Measurements from ENCODE around the gene ABI1. TPM values are rescaled to one million over a fixed set of nuclear protein-coding genes. Genes with fewer than 3 reads are reported as not detected.
A peak's percentile ranks its signal among the peaks of the same experiment; 100 is the strongest.
"Not testable (repeated sequence)": the region's sequence is repeated elsewhere in the genome, so short reads cannot be mapped to it uniquely, and the experiment has no call there.

ABI1 gene
- polyA plus RNA-seq, 2 of the 4 experiments (the other 2 are of a cell fraction) = 35.8 to 67.6 TPM

GRCh38 chr10:26857991-26858706 lies 2.6 kb downstream of the ABI1 start:
- peak overlapping the region; percentile 82 for H3K4me2 ChIP-seq
- TF ChIP-seq SMC3 (IDR thresholded peaks at IDR 0.05) (no peak), CHD4 (IDR thresholded peaks at IDR 0.05; ENCODE audit: borderline replicate concordance) (no peak), KDM1A (IDR thresholded peaks at IDR 0.05; ENCODE audit: low read depth) (no peak), HOXA7 (CRISPR knock-in tag; IDR thresholded peaks at IDR 0.05) (no peak), CBX2 (IDR thresholded peaks at IDR 0.05; ENCODE audit: borderline replicate concordance, low read depth) (no peak), MAFK (IDR thresholded peaks at IDR 0.05; ENCODE audit: partially characterized antibody) (no peak), SREBF2 (IDR thresholded peaks at IDR 0.05) (no peak), EP300 (IDR thresholded peaks at IDR 0.05) (no peak), POLR2AphosphoS2 (conservative IDR thresholded peaks at IDR 0.05; ENCODE audit: low read length) (no peak), ZC3H11A (IDR thresholded peaks at IDR 0.05) (no peak), RARB (CRISPR knock-in tag; IDR thresholded peaks at IDR 0.05) (no peak), TP53 (CRISPR knock-in tag; IDR thresholded peaks at IDR 0.05) (no peak), EHMT2 (IDR thresholded peaks at IDR 0.05; ENCODE audit: low read depth) (no peak), POLR2A (IDR thresholded peaks at IDR 0.05; ENCODE audit: low read length) (no peak), HEYL (CRISPR knock-in tag; IDR thresholded peaks at IDR 0.05) (no peak), FOXS1 (CRISPR knock-in tag; IDR thresholded peaks at IDR 0.05) (no peak)
- TF ChIP-seq, protein P1, sequence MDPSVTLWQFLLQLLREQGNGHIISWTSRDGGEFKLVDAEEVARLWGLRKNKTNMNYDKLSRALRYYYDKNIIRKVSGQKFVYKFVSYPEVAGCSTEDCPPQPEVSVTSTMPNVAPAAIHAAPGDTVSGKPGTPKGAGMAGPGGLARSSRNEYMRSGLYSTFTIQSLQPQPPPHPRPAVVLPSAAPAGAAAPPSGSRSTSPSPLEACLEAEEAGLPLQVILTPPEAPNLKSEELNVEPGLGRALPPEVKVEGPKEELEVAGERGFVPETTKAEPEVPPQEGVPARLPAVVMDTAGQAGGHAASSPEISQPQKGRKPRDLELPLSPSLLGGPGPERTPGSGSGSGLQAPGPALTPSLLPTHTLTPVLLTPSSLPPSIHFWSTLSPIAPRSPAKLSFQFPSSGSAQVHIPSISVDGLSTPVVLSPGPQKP (IDR thresholded peaks at IDR 0.05; ENCODE audit: low read depth, low read length) = no peak
- no peaks in the 10 kb centered on the region for H3K9me3 ChIP-seq
- peaks cover 33% of the 10 kb centered on the region for H3K4me1 ChIP-seq
- CTCF ChIA-PET = interaction anchor here (1.0 kb wide), 2 partner anchors 17 to 132 kb away, joined by 3 to 4 read pairs; no protein-coding TSS in a partner anchor
- ATAC-seq (no peak), DNase-seq (ENCODE audit: low read depth in 1 of 2, low spot score in 1 of 2) (no peak), FAIRE-seq (no peak)
- H3K4me3 ChIP-seq = no peak overlapping the region
- 55% methylated on average over 7 of the region's 7 CpGs for WGBS (ENCODE audit: missing lambda C conversion rate)
- H3K27ac ChIP-seq = no peak overlapping the region; a peak in 1 of 6 replicates
- POLR2A ChIA-PET = no interaction called here

GRCh38 chr10:26857553-26857952 lies 3.2 kb downstream of the ABI1 start:
- ATAC-seq; H3K27ac ChIP-seq; POLR2A ChIA-PET; H3K9me3 ChIP-seq; H3K4me3 ChIP-seq; FAIRE-seq; DNase-seq (ENCODE audit: low read depth in 1 of 2, low spot score in 1 of 2): not testable (repeated sequence)
- Histone ChIP-seq H3K4me2 (peak overlapping the region; percentile 82), H3K4me1 (peaks cover 33% of the 10 kb centered on the region)
- CTCF ChIA-PET = interaction anchor here (0.7 to 1.0 kb wide), 3 partner anchors 17 to 168 kb away, joined by 3 to 4 read pairs (median 3); no protein-coding TSS in a partner anchor

- DNase-seq (ENCODE audit: low read depth in 1 of 2, low spot score in 1 of 2) (no peak), FAIRE-seq (no peak), ATAC-seq (no peak)
- Histone ChIP-seq H3K4me1 (peaks cover 33% of the 10 kb centered on the region), H3K27ac (no peak overlapping the region), H3K4me3 (no peak overlapping the region), H3K9me3 (no peaks in the 10 kb centered on the region), H3K4me2 (peak overlapping the region; percentile 11; the same call in 2 of the 3 replicates)
- ChIA-PET POLR2A (no interaction called here), CTCF (interaction anchor here (1.7 kb wide), 1 partner anchor 129 kb away, joined by 5 read pairs; no protein-coding TSS in a partner anchor)
- 79% methylated on average over 3 of the region's 3 CpGs for WGBS (ENCODE audit: missing lambda C conversion rate)
- TF ChIP-seq POLR2AphosphoS2 (conservative IDR thresholded peaks at IDR 0.05; ENCODE audit: low read length) = no peak
- no peak for TF ChIP-seq CBX8 (IDR thresholded peaks at IDR 0.05)
- TF ChIP-seq HEYL (CRISPR knock-in tag; IDR thresholded peaks at IDR 0.05) = no peak
- TF ChIP-seq RAD21 (conservative IDR thresholded peaks at IDR 0.05 in 1 of 2, IDR thresholded peaks at IDR 0.05 in 1 of 2) = no peak
- TF ChIP-seq HOXB5 (CRISPR knock-in tag; IDR thresholded peaks at IDR 0.05) = no peak
- TF ChIP-seq KDM1A (IDR thresholded peaks at IDR 0.05; ENCODE audit: low read depth) = no peak
- TF ChIP-seq RARB (CRISPR knock-in tag; IDR thresholded peaks at IDR 0.05) = no peak
- TF ChIP-seq ZFP36 (IDR thresholded peaks at IDR 0.05; ENCODE audit: borderline replicate concordance, partially characterized antibody) = no peak
- TF ChIP-seq, protein P2, sequence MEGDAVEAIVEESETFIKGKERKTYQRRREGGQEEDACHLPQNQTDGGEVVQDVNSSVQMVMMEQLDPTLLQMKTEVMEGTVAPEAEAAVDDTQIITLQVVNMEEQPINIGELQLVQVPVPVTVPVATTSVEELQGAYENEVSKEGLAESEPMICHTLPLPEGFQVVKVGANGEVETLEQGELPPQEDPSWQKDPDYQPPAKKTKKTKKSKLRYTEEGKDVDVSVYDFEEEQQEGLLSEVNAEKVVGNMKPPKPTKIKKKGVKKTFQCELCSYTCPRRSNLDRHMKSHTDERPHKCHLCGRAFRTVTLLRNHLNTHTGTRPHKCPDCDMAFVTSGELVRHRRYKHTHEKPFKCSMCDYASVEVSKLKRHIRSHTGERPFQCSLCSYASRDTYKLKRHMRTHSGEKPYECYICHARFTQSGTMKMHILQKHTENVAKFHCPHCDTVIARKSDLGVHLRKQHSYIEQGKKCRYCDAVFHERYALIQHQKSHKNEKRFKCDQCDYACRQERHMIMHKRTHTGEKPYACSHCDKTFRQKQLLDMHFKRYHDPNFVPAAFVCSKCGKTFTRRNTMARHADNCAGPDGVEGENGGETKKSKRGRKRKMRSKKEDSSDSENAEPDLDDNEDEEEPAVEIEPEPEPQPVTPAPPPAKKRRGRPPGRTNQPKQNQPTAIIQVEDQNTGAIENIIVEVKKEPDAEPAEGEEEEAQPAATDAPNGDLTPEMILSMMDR (IDR thresholded peaks at IDR 0.05) = no peak
- TF ChIP-seq NFE2L2 (conservative IDR thresholded peaks at IDR 0.05; ENCODE audit: low read length) = no peak
- TF ChIP-seq FOSL2 (IDR thresholded peaks at IDR 0.05) = no peak
- TF ChIP-seq FOSL2 (CRISPR knock-in tag; IDR thresholded peaks at IDR 0.05) = no peak
- TF ChIP-seq POLR2A (IDR thresholded peaks at IDR 0.05; ENCODE audit: low read length) = no peak
- TF ChIP-seq, protein P3, sequence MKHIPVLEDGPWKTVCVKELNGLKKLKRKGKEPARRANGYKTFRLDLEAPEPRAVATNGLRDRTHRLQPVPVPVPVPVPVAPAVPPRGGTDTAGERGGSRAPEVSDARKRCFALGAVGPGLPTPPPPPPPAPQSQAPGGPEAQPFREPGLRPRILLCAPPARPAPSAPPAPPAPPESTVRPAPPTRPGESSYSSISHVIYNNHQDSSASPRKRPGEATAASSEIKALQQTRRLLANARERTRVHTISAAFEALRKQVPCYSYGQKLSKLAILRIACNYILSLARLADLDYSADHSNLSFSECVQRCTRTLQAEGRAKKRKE (CRISPR knock-in tag; IDR thresholded peaks at IDR 0.05; ENCODE audit: low read depth) = no peak
- TF ChIP-seq, protein P4, sequence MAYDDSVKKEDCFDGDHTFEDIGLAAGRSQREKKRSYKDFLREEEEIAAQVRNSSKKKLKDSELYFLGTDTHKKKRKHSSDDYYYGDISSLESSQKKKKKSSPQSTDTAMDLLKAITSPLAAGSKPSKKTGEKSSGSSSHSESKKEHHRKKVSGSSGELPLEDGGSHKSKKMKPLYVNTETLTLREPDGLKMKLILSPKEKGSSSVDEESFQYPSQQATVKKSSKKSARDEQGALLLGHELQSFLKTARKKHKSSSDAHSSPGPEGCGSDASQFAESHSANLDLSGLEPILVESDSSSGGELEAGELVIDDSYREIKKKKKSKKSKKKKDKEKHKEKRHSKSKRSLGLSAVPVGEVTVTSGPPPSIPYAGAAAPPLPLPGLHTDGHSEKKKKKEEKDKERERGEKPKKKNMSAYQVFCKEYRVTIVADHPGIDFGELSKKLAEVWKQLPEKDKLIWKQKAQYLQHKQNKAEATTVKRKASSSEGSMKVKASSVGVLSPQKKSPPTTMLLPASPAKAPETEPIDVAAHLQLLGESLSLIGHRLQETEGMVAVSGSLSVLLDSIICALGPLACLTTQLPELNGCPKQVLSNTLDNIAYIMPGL (CRISPR knock-in tag; IDR thresholded peaks at IDR 0.05; ENCODE audit: borderline replicate concordance) = no peak
- no peak for TF ChIP-seq ESRRA (IDR thresholded peaks at IDR 0.05; ENCODE audit: borderline replicate concordance, low read length)
- no peak for TF ChIP-seq NR3C1 (IDR thresholded peaks at IDR 0.05)
- no peak for TF ChIP-seq RCOR1 (IDR thresholded peaks at IDR 0.05; ENCODE audit: low read depth, low read length)
Observed at GRCh38 chr10:26855186-26855585, 5.6 kb downstream of the ABI1 start.

All from A549 (cell line).